SK-N-MC (cell line): Measurements from ENCODE around the gene TCF15.

Source experiments
- EZH2 ChIP-seq: fragments of 200-600 bp; sonication (generic); IDR thresholded peaks from one replicate; pipeline ENCODE4 v1.6.1; 2017; ENCODE audit warnings: antibody characterized with exemption
- FOXP2 ChIP-seq: optimal IDR thresholded peaks from 2 replicates; pipeline ENCODE3; 2011; ENCODE audit warnings: mild to moderate bottlenecking, moderate library complexity; ENCODE audit not compliant: insufficient read depth; ENCODE audit errors: extremely low read length, control extremely low read depth
- POLR2AphosphoS5 ChIP-seq: IDR thresholded peaks from 2 replicates; pipeline ENCODE4 v1.6.1; 2012; ENCODE audit warnings: mild to moderate bottlenecking, low read depth, low read length, borderline replicate concordance

- TF ChIP-seq POLR2AphosphoS5 (no peak), EZH2 (no peak), FOXP2 (no peak)
Measured at GRCh38 chr20:598133-598850, 11.8 kb downstream of the TCF15 start.
